Stimulated activated CD8-positive, alpha-beta memory T cell treated with anti-CD3 and anti-CD28 coated beads, Interleukin-12 subunit alpha, Interleukin-12 subunit beta, amount 100 ng/mL, for 1 hour (primary cell): ENCODE data around the gene PODXL2.
"Not testable (repeated sequence)": the region's sequence is repeated elsewhere in the genome, so short reads cannot be mapped to it uniquely, and the experiment has no call there.

Source experiments
- DNase-seq: peaks from one replicate; pipeline ENCODE4 v3.0.0-alpha.2; 2020; ENCODE audit warnings: low read depth

Gene PODXL2

GRCh38 chr3:127674790-127675189 is 45.8 kb downstream of the PODXL2 start:
- DNase-seq, result no peak

GRCh38 chr3:127675651-127676391 is 46.8 kb downstream of the PODXL2 start:
- DNase-seq, result no peak

- DNase-seq, result no peak
These were observed 47.5 kb downstream of the PODXL2 start for GRCh38 chr3:127676456-127676855.

GRCh38 chr3:127676921-127677351 is 48.0 kb downstream of the PODXL2 start:
- no peak for DNase-seq

- no peak for DNase-seq
These were observed 48.7 kb downstream of the PODXL2 start for GRCh38 chr3:127677541-127678314.

- no peak for DNase-seq
These were observed 49.3 kb downstream of the PODXL2 start for GRCh38 chr3:127678315-127678599.

- DNase-seq, result no peak
These were observed 49.9 kb downstream of the PODXL2 start for GRCh38 chr3:127678611-127679533.

GRCh38 chr3:127679534-127680145 is 50.7 kb downstream of the PODXL2 start:
- DNase-seq, result no peak

- no peak for DNase-seq
These were observed 51.2 kb downstream of the PODXL2 start for GRCh38 chr3:127680146-127680661.

- DNase-seq, result no peak
These were observed 51.8 kb downstream of the PODXL2 start for GRCh38 chr3:127680798-127681221.

GRCh38 chr3:127682175-127682554 is 53.2 kb downstream of the PODXL2 start:
- DNase-seq, result not testable (repeated sequence)

GRCh38 chr3:127682561-127682960 is 53.6 kb downstream of the PODXL2 start:
- no peak for DNase-seq

GRCh38 chr3:127684871-127685707 is 56.1 kb downstream of the PODXL2 start:
- DNase-seq, result no peak

- DNase-seq, result no peak
These were observed 56.9 kb downstream of the PODXL2 start for GRCh38 chr3:127685708-127686511.

- DNase-seq, result no peak
These were observed 57.5 kb downstream of the PODXL2 start for GRCh38 chr3:127686512-127686894.

GRCh38 chr3:127687228-127687737 is 58.3 kb downstream of the PODXL2 start:
- DNase-seq, result no peak

- DNase-seq, result no peak
These were observed 59.0 kb downstream of the PODXL2 start for GRCh38 chr3:127688022-127688415.

GRCh38 chr3:127688416-127689265 is 59.7 kb downstream of the PODXL2 start:
- no peak for DNase-seq
